HepG2 (cell line): Measurements from ENCODE around the gene RABGAP1. TPM values are rescaled to one million over a fixed set of nuclear protein-coding genes. Genes with fewer than 3 reads are reported as not detected.

Experiments used
- ATAC-seq: fragments of 200-7000 bp; cut with Tn5 transposase; 3 replicates; pipeline ENCODE4 v1.9.1; 2020; ENCODE audit warnings: mild to moderate bottlenecking, moderate library complexity
- BruUV-seq: library from RNA; stranded (reverse); fragments of 400-500 nt; replicated peaks from 2 replicates; lab custom pipeline; 2021; lab: Mats Ljungman, UMichigan
- CTCF ChIA-PET: fragments of 300-600 bp; formaldehyde crosslinking; extraction: SDS; loops from one replicate; lab custom pipeline; 2021; ENCODE audit warnings: low total read pairs, inconsistent platforms, low intra/inter-chr PET ratio; lab: Yijun Ruan, JAX
- POLR2A ChIA-PET: fragments of 350-600 bp; sonication (Branson Sonifier 250); formaldehyde crosslinking; loops from one replicate; lab custom pipeline; 2020; ENCODE audit warnings: antibody characterized with exemption, inconsistent platforms; lab: Yijun Ruan, JAX
- DNase-seq: peaks from one replicate; pipeline ENCODE4 v3.0.0-alpha.2; 2015; ENCODE audit warnings: low spot score
- FAIRE-seq: peaks from 3 replicates; lab custom pipeline; 2011; peaks lifted over from hg19 to GRCh38; lab: Jason Lieb, UNC
- H2AFZ ChIP-seq: one replicate; pipeline ENCODE4 v1.6.1; 2011; ENCODE audit warnings: low read length, inconsistent platforms
- H3K27ac ChIP-seq: fragments of 300-600 bp; 3 replicates; pipeline ENCODE4 v1.8.0; 2011; ENCODE audit warnings: mixed run types, mild to moderate bottlenecking, mixed read lengths, low read length, inconsistent platforms; ENCODE audit not compliant: insufficient read depth; ENCODE audit errors: extremely low read length
- H3K27me3 ChIP-seq, 2 experiments: fragments of 200-600 bp in 1 of 2; 2 replicates in 1 of 2; 3 replicates in 1 of 2; pipeline versions ENCODE4 v1.6.0 to v1.8.0; 2011; ENCODE audit warnings: low read length in 2 of 2, mild to moderate bottlenecking in 2 of 2, moderate library complexity in 2 of 2, inconsistent platforms in 1 of 2; ENCODE audit not compliant: insufficient read depth in 2 of 2, control insufficient read depth in 1 of 2
- H3K36me3 ChIP-seq, 2 experiments: fragments of 200-600 bp in 1 of 2; replicated peaks in 1 of 2; 2 replicates in 1 of 2; 3 replicates in 1 of 2; pipeline versions ENCODE4 v1.5.1 to v1.8.0; 2011; ENCODE audit warnings: low read length in 2 of 2, inconsistent platforms in 1 of 2; ENCODE audit not compliant: insufficient read depth in 2 of 2, control insufficient read depth in 1 of 2
- H3K4me1 ChIP-seq: 2 replicates; pipeline ENCODE4 v1.5.1; 2012; ENCODE audit warnings: low read length, inconsistent platforms; ENCODE audit not compliant: insufficient read depth
- H3K4me2 ChIP-seq: 2 replicates; pipeline ENCODE4 v1.6.0; 2011; ENCODE audit warnings: low read depth, low read length, inconsistent platforms
- H3K4me3 ChIP-seq, 3 experiments: fragments of 200-600 bp in 1 of 3; sonication (generic), shearing (Covaris generic) in 1 of 3; replicated peaks in 1 of 3; 2 replicates each; pipeline ENCODE4 v1.5.1; 2011 to 2016; ENCODE audit warnings: low read length in 3 of 3, inconsistent platforms in 2 of 3, low read depth in 2 of 3, mild to moderate bottlenecking in 2 of 3, control low read depth in 1 of 3, mixed read lengths in 1 of 3; ENCODE audit not compliant: insufficient read depth in 1 of 3
- H3K79me2 ChIP-seq: one replicate; pipeline ENCODE4 v1.6.1; 2011; ENCODE audit warnings: low read length, inconsistent platforms; ENCODE audit not compliant: insufficient read depth
- H3K9ac ChIP-seq: 2 replicates; pipeline ENCODE4 v1.6.0; 2011; ENCODE audit warnings: mild to moderate bottlenecking, low read depth, low read length, inconsistent platforms; ENCODE audit not compliant: insufficient read depth
- H3K9me3 ChIP-seq: 2 replicates; pipeline ENCODE4 v1.5.1; 2012; ENCODE audit warnings: mild to moderate bottlenecking, low read length
- H4K20me1 ChIP-seq: 2 replicates; pipeline ENCODE4 v1.6.0; 2011; ENCODE audit warnings: inconsistent platforms, mild to moderate bottlenecking, low read length, moderate library complexity; ENCODE audit not compliant: insufficient read depth
- KLF12 ChIP-seq: sonication (generic); formaldehyde crosslinking; IDR thresholded peaks from 2 replicates; pipeline ENCODE4 v1.4.0; 2020; ENCODE audit warnings: missing genetic modification reagents, borderline replicate concordance
- MIXL1 ChIP-seq: IDR thresholded peaks from 2 replicates; pipeline ENCODE4 v1.6.1; 2016
- MTA1 ChIP-seq: sonication (generic); formaldehyde crosslinking; IDR thresholded peaks from 2 replicates; pipeline ENCODE4 v1.4.0; 2020; ENCODE audit warnings: missing genetic modification reagents, mild to moderate bottlenecking, borderline replicate concordance
- TRIM24 ChIP-seq: sonication (generic); formaldehyde crosslinking; IDR thresholded peaks from 2 replicates; pipeline ENCODE4 v1.8.0; 2022; ENCODE audit warnings: mild to moderate bottlenecking, missing genetic modification reagents
- ZNF10 ChIP-seq: sonication (generic); formaldehyde crosslinking; IDR thresholded peaks from 2 replicates; pipeline ENCODE4 v1.4.0; 2020; ENCODE audit warnings: mild to moderate bottlenecking, low read depth, missing genetic modification reagents, borderline replicate concordance
- ZNF609 ChIP-seq: sonication (generic); formaldehyde crosslinking; IDR thresholded peaks from 2 replicates; pipeline ENCODE4 v1.4.0; 2020; ENCODE audit warnings: mild to moderate bottlenecking, missing genetic modification reagents, borderline replicate concordance
- ZNF614 ChIP-seq: IDR thresholded peaks from 2 replicates; pipeline ENCODE4 v1.6.1; 2018; ENCODE audit warnings: missing biosample characterization, missing genetic modification reagents, inconsistent platforms, borderline replicate concordance
- ZNF710 ChIP-seq: sonication (generic); formaldehyde crosslinking; IDR thresholded peaks from 2 replicates; pipeline ENCODE4 v1.5.0; 2020; ENCODE audit warnings: mild to moderate bottlenecking, missing genetic modification reagents, borderline replicate concordance
- WGBS: methylation state at CpG from one replicate; pipeline ENCODE4 v1.1.6; 2017; ENCODE audit warnings: low lambda C conversion rate; 5-methylcytosine and 5-hydroxymethylcytosine counted together
- in situ Hi-C: cut with HindIII; loops from 2 replicates; pipeline ENCODE4 v1.10.0; 2017; ENCODE audit warnings: low pct_unique_long_range_greater_than_20kb; ENCODE audit not compliant: extremely low pct_ligation_motif_present
- intact Hi-C: fragments of 100-400 bp; cut with micrococcal nuclease; formaldehyde crosslinking; loops from one replicate; pipeline ENCODE4 v1.10.0; 2022; ENCODE audit not compliant: unreplicated experiment
- polyA plus RNA-seq, 8 experiments: library from polyadenylated mRNA; depleted of rRNA in 3 of 8; stranded (reverse) in 7 of 8; unstranded in 1 of 8; fragments of >200 nt; fragmentation: Illumina TruSeq in 4 of 8; extraction: Trizol in 4 of 8; gene quantifications; 2 replicates each; pipeline versions ENCODE4 v1.2.1 to v1.2.3, GENCODE V29; 2011 to 2016; ENCODE audit warnings: low read depth in 4 of 8, missing spikeins in 1 of 8, mixed read lengths in 1 of 8; ENCODE audit not compliant: insufficient read depth in 1 of 8
- total RNA-seq, 5 experiments: library from RNA; depleted of rRNA; stranded (reverse); fragments of >200 nt; fragmentation: Illumina TruSeq; extraction: Trizol; gene quantifications; 2 replicates each; pipeline ENCODE4 v1.2.3, GENCODE V29; 2016; ENCODE audit warnings: low read depth in 1 of 5
- TF ChIP-seq, protein P1 (sequence below): sonication (generic); formaldehyde crosslinking; IDR thresholded peaks from one replicate; pipeline ENCODE4 v1.5.1; 2020; ENCODE audit warnings: mild to moderate bottlenecking, missing genetic modification reagents; ENCODE audit errors: not compliant biosample characterization

Gene RABGAP1
- total and polyA plus RNA-seq, 2 of the 13 experiments (the other 11 are each of a cell fraction or from before 2014, with no cell fraction given) = 19.1 to 19.3 TPM

DNA sequence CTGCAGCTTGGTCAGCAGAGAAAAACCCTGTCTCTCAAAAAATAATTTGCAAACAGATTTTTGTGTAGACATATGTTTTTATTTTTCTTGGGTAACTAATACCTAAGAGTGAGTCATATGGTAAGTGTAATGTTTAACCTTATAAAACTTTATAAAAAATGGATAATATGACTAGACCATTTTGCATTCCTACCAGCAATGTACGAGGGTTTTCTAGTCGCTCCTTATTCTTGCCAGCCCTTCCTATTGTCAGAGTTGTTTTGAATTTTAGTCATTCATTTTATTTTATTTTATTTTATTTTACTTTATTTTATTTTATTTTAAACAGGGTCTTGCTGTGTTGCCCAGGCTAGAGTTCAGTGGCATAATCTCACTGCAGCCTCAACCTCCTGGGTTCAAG, 37.8 kb downstream of the RABGAP1 start:
- BruUV-seq = no TSS peak
- Histone ChIP-seq H3K9me3 (no peaks in the 10 kb centered on the region), H3K27ac (no peak overlapping the region), H3K4me1 (no peaks in the 10 kb centered on the region), H3K4me3 (no peak overlapping the region), H4K20me1 (no peaks in the 10 kb centered on the region), H2AFZ (no peak overlapping the region), H3K9ac (no peak overlapping the region), H3K36me3 (peaks cover 0 to 13% of the 10 kb centered on the region in 2 experiments; a peak in 2 of 5 replicates), H3K27me3 (no peaks in the 10 kb centered on the region), H3K79me2 (peaks cover 4% of the 10 kb centered on the region), H3K4me2 (no peak overlapping the region)
- intact Hi-C loops = no loop called here
- WGBS = 46% methylated on average over 2 of the region's 2 CpGs
- ChIA-PET CTCF (no interaction called here), POLR2A (no interaction called here)
- FAIRE-seq (no peak), DNase-seq (no peak), ATAC-seq (no peak)
- in situ Hi-C loops = no loop called here
- TF ChIP-seq TRIM24 (CRISPR knock-in tag) = no peak
- no peak for TF ChIP-seq ZNF710
- TF ChIP-seq MTA1 (CRISPR knock-in tag) = no peak
- TF ChIP-seq, protein P1, sequence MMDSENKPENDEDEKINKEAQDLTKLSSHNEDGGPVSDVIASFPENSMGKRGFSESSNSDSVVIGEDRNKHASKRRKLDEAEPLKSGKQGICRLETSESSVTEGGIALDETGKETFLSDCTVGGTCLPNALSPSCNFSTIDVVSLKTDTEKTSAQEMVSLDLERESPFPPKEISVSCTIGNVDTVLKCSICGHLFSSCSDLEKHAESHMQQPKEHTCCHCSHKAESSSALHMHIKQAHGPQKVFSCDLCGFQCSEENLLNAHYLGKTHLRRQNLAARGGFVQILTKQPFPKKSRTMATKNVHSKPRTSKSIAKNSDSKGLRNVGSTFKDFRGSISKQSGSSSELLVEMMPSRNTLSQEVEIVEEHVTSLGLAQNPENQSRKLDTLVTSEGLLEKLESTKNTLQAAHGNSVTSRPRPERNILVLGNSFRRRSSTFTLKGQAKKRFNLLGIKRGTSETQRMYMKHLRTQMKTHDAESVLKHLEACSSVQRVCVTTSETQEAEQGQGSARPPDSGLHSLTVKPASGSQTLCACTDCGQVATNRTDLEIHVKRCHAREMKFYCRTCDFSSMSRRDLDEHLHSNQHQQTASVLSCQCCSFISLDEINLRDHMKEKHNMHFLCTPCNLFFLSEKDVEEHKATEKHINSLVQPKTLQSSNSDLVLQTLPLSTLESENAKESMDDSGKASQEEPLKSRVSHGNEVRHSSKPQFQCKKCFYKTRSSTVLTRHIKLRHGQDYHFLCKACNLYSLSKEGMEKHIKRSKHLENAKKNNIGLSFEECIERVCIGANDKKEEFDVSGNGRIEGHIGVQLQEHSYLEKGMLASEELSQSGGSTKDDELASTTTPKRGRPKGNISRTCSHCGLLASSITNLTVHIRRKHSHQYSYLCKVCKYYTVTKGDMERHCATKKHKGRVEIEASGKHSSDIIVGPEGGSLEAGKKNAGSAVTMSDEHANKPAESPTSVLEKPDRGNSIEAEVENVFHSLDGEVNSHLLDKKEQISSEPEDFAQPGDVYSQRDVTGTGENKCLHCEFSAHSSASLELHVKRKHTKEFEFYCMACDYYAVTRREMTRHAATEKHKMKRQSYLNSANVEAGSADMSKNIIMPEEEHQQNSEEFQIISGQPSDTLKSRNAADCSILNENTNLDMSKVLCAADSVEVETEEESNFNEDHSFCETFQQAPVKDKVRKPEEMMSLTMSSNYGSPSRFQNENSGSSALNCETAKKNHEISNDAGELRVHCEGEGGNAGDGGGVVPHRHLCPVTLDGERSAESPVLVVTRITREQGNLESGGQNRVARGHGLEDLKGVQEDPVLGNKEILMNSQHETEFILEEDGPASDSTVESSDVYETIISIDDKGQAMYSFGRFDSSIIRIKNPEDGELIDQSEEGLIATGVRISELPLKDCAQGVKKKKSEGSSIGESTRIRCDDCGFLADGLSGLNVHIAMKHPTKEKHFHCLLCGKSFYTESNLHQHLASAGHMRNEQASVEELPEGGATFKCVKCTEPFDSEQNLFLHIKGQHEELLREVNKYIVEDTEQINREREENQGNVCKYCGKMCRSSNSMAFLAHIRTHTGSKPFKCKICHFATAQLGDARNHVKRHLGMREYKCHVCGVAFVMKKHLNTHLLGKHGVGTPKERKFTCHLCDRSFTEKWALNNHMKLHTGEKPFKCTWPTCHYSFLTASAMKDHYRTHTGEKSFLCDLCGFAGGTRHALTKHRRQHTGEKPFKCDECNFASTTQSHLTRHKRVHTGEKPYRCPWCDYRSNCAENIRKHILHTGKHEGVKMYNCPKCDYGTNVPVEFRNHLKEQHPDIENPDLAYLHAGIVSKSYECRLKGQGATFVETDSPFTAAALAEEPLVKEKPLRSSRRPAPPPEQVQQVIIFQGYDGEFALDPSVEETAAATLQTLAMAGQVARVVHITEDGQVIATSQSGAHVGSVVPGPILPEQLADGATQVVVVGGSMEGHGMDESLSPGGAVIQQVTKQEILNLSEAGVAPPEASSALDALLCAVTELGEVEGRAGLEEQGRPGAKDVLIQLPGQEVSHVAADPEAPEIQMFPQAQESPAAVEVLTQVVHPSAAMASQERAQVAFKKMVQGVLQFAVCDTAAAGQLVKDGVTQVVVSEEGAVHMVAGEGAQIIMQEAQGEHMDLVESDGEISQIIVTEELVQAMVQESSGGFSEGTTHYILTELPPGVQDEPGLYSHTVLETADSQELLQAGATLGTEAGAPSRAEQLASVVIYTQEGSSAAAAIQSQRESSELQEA = no peak
- TF ChIP-seq KLF12 (CRISPR knock-in tag) = no peak
- no peak for TF ChIP-seq MIXL1 (CRISPR knock-in tag)
- no peak for TF ChIP-seq ZNF614 (CRISPR knock-in tag)
- no peak for TF ChIP-seq ZNF10
- TF ChIP-seq ZNF609 (CRISPR knock-in tag) = no peak
